Measurements from ENCODE around the gene FPR3. TPM values are rescaled to one million over a fixed set of nuclear protein-coding genes. Genes with fewer than 3 reads are reported as not detected.

The FPR3 gene
- total RNA-seq, 4 donors from 2014 or later = 3.4 to 4.8 TPM; not detected in 2

DNA sequence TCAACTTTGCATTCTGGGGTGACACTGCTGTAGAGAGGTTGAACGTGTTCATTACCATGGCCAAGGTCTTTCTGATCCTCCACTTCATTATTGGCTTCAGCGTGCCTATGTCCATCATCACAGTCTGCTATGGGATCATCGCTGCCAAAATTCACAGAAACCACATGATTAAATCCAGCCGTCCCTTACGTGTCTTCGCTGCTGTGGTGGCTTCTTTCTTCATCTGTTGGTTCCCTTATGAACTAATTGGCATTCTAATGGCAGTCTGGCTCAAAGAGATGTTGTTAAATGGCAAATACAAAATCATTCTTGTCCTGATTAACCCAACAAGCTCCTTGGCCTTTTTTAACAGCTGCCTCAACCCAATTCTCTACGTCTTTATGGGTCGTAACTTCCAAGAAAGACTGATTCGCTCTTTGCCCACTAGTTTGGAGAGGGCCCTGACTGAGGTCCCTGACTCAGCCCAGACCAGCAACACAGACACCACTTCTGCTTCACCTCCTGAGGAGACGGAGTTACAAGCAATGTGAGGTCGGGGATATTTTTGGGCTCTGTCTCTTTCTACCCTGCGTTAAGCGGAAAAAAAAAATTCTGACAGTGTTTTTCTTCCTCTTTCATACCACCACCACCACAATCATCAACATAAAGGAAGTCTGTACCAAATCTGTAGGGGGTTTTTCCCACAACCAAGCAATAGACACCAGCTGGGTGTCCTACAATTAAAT is 29.5 kb downstream of the FPR3 start:
- peaks cover 0 to 8% of the 10 kb centered on the region in 2 donors for H3K9me3 ChIP-seq
- H3K4me3 ChIP-seq = no peak overlapping the region
- intact Hi-C loops (cut with DNase I; ENCODE audit: low total_unique reads) = no loop called here
- H3K36me3 ChIP-seq = no peaks in the 10 kb centered on the region
- TF ChIP-seq POLR2AphosphoS5 (IDR thresholded peaks at IDR 0.05) (no peak), EP300 (IDR thresholded peaks at IDR 0.05; ENCODE audit: low read depth) (no peak), POLR2A (IDR thresholded peaks at IDR 0.05) (no peak)
- TF ChIP-seq, protein P1, sequence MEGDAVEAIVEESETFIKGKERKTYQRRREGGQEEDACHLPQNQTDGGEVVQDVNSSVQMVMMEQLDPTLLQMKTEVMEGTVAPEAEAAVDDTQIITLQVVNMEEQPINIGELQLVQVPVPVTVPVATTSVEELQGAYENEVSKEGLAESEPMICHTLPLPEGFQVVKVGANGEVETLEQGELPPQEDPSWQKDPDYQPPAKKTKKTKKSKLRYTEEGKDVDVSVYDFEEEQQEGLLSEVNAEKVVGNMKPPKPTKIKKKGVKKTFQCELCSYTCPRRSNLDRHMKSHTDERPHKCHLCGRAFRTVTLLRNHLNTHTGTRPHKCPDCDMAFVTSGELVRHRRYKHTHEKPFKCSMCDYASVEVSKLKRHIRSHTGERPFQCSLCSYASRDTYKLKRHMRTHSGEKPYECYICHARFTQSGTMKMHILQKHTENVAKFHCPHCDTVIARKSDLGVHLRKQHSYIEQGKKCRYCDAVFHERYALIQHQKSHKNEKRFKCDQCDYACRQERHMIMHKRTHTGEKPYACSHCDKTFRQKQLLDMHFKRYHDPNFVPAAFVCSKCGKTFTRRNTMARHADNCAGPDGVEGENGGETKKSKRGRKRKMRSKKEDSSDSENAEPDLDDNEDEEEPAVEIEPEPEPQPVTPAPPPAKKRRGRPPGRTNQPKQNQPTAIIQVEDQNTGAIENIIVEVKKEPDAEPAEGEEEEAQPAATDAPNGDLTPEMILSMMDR (IDR thresholded peaks at IDR 0.05) = no peak
- peak overlapping the region in 1 of 4 donors; percentile 2 for H3K27ac ChIP-seq
- in situ Hi-C loops (cut with MboI; ENCODE audit: low pct_ligation_motif_present in 1 of 4, low pct_unique_long_range_greater_than_20kb in 1 of 4, low sequenced_read_pairs in 3 of 4) = no loop called here
- WGBS, 2 donors (ENCODE audit: low coverage in 1 of 2) = 78 to 79% methylated on average over 12 to 13 of the region's 13 CpGs
- no peaks in the 10 kb centered on the region for H3K4me1 ChIP-seq
- no peak for DNase-seq
- no peaks in the 10 kb centered on the region for H3K27me3 ChIP-seq

DNA sequence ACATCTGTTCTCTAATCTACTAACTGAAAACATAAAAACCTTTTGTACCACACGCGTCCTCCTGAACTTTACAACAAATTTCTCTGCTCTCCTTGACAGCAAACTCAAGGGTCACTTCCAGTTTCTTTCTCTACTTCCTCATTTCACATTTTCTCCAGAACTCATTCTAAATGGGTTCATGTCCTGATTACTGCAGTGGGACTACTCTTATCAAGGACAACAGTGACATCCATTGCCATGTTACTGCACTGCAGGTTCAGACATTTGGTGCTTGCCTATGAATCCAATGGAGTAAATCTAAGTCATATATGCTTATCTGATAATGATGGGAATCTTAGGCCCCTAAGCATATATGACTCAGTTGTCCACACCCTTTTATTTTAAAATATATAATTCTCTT is 35.3 kb downstream of the FPR3 start:
- Histone ChIP-seq H3K4me3 (no peak overlapping the region), H3K4me1 (no peaks in the 10 kb centered on the region), H3K9me3 (peaks cover 0 to 8% of the 10 kb centered on the region in 2 donors), H3K27me3 (no peaks in the 10 kb centered on the region), H3K27ac (no peak overlapping the region), H3K36me3 (no peaks in the 10 kb centered on the region)
- no peak for DNase-seq
- TF ChIP-seq POLR2AphosphoS5 (IDR thresholded peaks at IDR 0.05) (no peak), EP300 (IDR thresholded peaks at IDR 0.05; ENCODE audit: low read depth) (no peak), POLR2A (IDR thresholded peaks at IDR 0.05) (no peak)
- TF ChIP-seq, protein P1 (IDR thresholded peaks at IDR 0.05) = no peak
- intact Hi-C loops (cut with DNase I; ENCODE audit: low total_unique reads) (no loop called here), in situ Hi-C loops (cut with MboI; ENCODE audit: low pct_ligation_motif_present in 1 of 4, low pct_unique_long_range_greater_than_20kb in 1 of 4, low sequenced_read_pairs in 3 of 4) (no loop called here)
- 72 to 87% methylated on average over 2 of the region's 2 CpGs for WGBS, 2 donors (ENCODE audit: low coverage in 1 of 2)

DNA sequence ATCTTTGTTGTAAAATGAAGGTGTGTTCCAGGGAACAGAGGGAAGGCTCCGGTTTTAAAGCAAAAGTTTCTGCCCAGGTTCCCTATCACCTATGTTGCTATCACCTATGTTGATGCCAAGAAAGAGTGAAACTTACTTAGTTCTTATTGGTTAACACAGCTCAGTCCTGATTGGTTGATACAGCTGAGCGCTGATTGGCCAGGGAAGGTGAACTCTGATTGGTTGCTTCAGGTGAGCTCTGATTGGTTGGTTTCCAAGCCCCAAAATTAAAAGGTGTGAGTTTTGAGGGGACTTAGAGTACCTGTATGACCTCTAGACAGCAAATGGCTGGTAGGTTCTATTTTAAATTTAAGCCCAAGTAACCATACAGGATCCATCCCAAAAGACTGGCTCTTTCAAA is 42.2 kb downstream of the FPR3 start:
- no peak for TF ChIP-seq POLR2AphosphoS5 (IDR thresholded peaks at IDR 0.05)
- TF ChIP-seq, protein P1 (IDR thresholded peaks at IDR 0.05) = no peak
- TF ChIP-seq POLR2A (IDR thresholded peaks at IDR 0.05) = no peak
- no peak for TF ChIP-seq EP300 (IDR thresholded peaks at IDR 0.05; ENCODE audit: low read depth)
- Histone ChIP-seq H3K4me3 (no peak overlapping the region), H3K36me3 (no peaks in the 10 kb centered on the region), H3K4me1 (no peaks in the 10 kb centered on the region), H3K27ac (no peak overlapping the region), H3K27me3 (no peaks in the 10 kb centered on the region), H3K9me3 (peaks cover 9 to 10% of the 10 kb centered on the region in 2 donors)
- intact Hi-C loops (cut with DNase I; ENCODE audit: low total_unique reads) = no loop called here
- WGBS, 2 donors (ENCODE audit: low coverage in 1 of 2) = 83 to 93% methylated on average over 2 of the region's 2 CpGs
- DNase-seq = no peak
- in situ Hi-C loops (cut with MboI; ENCODE audit: low pct_ligation_motif_present in 1 of 4, low pct_unique_long_range_greater_than_20kb in 1 of 4, low sequenced_read_pairs in 3 of 4) = no loop called here

DNA sequence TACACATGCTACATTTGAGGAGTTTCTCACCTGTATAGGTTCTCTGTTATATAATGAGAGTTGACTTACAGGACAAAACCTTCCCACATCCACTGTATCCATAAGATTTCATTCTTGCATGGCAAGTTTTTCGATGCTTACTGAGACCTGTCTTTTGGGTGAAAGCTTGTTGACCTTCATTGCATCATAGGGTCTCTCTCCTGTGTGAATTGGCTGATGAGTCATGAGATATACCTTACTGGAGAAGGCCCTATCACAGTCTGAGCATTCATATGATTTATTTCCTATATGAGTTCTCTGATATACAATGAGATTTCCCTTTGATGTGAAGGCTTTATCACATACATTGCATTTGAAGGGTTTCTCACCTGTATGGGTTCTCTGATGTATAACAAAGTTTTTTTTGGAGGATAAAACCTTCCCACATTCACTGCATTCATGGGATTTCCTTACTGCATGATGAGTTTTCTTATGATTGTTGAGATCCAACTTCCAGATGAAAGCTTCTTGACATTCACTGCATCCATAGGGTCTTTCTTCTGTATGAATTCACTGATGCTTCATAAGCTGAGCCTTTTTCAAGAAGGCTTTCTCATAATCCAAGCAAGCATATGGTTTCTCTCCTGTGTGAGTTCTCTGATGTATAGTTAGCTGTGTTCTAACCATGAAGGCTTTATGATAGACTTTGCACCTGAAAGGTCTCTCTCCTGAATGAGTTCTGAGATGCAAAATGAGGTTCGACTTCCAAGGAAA is 67.1 kb downstream of the FPR3 start:
- in situ Hi-C loops (cut with MboI; ENCODE audit: low pct_ligation_motif_present in 1 of 4, low pct_unique_long_range_greater_than_20kb in 1 of 4, low sequenced_read_pairs in 3 of 4) = no loop called here
- 96% methylated on average over 2 of the region's 2 CpGs; no CpG with 5 or more reads in 1 of the 2 donors for WGBS, 2 donors (ENCODE audit: low coverage in 1 of 2)
- peaks cover 93 to 99% of the 10 kb centered on the region in 2 donors for H3K9me3 ChIP-seq

More for the DNA sequence above, 67.1 kb downstream of the FPR3 start:
- Histone ChIP-seq H3K4me3 (no peak overlapping the region), H3K4me1 (no peaks in the 10 kb centered on the region), H3K27me3 (no peaks in the 10 kb centered on the region), H3K27ac (no peak overlapping the region), H3K36me3 (no peaks in the 10 kb centered on the region)
- intact Hi-C loops (cut with DNase I; ENCODE audit: low total_unique reads) = no loop called here
- TF ChIP-seq, protein P1 (IDR thresholded peaks at IDR 0.05) = no peak
- TF ChIP-seq POLR2A (IDR thresholded peaks at IDR 0.05) (no peak), EP300 (IDR thresholded peaks at IDR 0.05; ENCODE audit: low read depth) (no peak), POLR2AphosphoS5 (IDR thresholded peaks at IDR 0.05) (no peak)
- DNase-seq = no peak

All from transverse colon (tissue), 4 donors.